HL-60 (cell line): ENCODE data around the gene BRD3.

Experiments
- DNase-seq, 2 experiments: peaks; one replicate each; pipeline ENCODE4 v3.0.0-alpha.2; 2010 to 2020; ENCODE audit warnings: low read depth in 1 of 2, low spot score in 1 of 2
- H3K27ac ChIP-seq: fragments of 250-450 bp; sonication (Bioruptor Pico); replicated peaks from 2 replicates; pipeline ENCODE4 v1.5.1; 2020; ENCODE audit warnings: mild to moderate bottlenecking, moderate library complexity
- H3K27me3 ChIP-seq: fragments of 250-450 bp; sonication (Bioruptor Pico); 2 replicates; pipeline ENCODE4 v1.5.1; 2021; ENCODE audit warnings: mild to moderate bottlenecking, moderate library complexity; ENCODE audit not compliant: insufficient read depth, poor library complexity, severe bottlenecking
- H3K4me3 ChIP-seq: replicated peaks from 2 replicates; pipeline ENCODE4 v1.5.1; 2011; ENCODE audit warnings: mild to moderate bottlenecking, control low read depth, low read length; ENCODE audit not compliant: insufficient read depth
- GABPA ChIP-seq: IDR thresholded peaks from 2 replicates; pipeline ENCODE4 v1.6.1; 2012; ENCODE audit warnings: low read depth
- POLR2AphosphoS5 ChIP-seq: IDR thresholded peaks from 2 replicates; pipeline ENCODE4 v1.6.1; 2012; ENCODE audit warnings: low read depth
- SPI1 ChIP-seq: IDR thresholded peaks from 2 replicates; pipeline ENCODE4 v1.6.1; 2012; ENCODE audit warnings: low read depth, mild to moderate bottlenecking, borderline replicate concordance
- TF ChIP-seq, protein P1 (sequence below): IDR thresholded peaks from 2 replicates; pipeline ENCODE4 v1.6.1; 2012; ENCODE audit warnings: low read depth; ENCODE audit not compliant: insufficient replicate concordance
- TF ChIP-seq, protein P2 (sequence below): IDR thresholded peaks from one replicate; pipeline ENCODE4 v1.5.1; 2011; ENCODE audit warnings: low read length, control low read depth, inconsistent platforms; ENCODE audit not compliant: insufficient read depth

Gene BRD3

DNA sequence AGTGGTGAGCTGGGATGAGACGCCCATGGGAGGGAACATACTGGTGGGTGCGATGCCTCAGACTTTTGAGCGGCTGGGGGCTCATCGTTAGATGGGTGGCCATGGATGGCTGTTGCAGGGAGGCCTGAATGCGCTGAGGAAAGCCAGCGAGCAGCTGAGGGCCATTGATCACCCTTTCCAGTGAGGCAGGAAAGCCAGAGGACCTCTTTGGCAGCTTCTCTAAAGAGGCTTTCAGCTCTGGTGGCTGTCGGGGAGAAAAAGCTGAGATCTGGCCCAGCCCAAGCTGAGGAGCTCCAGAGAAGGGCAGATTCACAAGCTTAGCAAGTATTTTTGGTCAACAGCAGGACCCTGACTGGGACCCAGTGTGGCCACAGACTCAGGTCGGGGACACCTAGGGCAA is 62.4 kb downstream of the BRD3 start:
- H3K4me3 ChIP-seq, result no peak overlapping the region
- no peak for DNase-seq
- TF ChIP-seq GABPA (no peak), POLR2AphosphoS5 (no peak), SPI1 (no peak)
- TF ChIP-seq, protein P1, sequence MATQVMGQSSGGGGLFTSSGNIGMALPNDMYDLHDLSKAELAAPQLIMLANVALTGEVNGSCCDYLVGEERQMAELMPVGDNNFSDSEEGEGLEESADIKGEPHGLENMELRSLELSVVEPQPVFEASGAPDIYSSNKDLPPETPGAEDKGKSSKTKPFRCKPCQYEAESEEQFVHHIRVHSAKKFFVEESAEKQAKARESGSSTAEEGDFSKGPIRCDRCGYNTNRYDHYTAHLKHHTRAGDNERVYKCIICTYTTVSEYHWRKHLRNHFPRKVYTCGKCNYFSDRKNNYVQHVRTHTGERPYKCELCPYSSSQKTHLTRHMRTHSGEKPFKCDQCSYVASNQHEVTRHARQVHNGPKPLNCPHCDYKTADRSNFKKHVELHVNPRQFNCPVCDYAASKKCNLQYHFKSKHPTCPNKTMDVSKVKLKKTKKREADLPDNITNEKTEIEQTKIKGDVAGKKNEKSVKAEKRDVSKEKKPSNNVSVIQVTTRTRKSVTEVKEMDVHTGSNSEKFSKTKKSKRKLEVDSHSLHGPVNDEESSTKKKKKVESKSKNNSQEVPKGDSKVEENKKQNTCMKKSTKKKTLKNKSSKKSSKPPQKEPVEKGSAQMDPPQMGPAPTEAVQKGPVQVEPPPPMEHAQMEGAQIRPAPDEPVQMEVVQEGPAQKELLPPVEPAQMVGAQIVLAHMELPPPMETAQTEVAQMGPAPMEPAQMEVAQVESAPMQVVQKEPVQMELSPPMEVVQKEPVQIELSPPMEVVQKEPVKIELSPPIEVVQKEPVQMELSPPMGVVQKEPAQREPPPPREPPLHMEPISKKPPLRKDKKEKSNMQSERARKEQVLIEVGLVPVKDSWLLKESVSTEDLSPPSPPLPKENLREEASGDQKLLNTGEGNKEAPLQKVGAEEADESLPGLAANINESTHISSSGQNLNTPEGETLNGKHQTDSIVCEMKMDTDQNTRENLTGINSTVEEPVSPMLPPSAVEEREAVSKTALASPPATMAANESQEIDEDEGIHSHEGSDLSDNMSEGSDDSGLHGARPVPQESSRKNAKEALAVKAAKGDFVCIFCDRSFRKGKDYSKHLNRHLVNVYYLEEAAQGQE, result no peak
- TF ChIP-seq, protein P2, sequence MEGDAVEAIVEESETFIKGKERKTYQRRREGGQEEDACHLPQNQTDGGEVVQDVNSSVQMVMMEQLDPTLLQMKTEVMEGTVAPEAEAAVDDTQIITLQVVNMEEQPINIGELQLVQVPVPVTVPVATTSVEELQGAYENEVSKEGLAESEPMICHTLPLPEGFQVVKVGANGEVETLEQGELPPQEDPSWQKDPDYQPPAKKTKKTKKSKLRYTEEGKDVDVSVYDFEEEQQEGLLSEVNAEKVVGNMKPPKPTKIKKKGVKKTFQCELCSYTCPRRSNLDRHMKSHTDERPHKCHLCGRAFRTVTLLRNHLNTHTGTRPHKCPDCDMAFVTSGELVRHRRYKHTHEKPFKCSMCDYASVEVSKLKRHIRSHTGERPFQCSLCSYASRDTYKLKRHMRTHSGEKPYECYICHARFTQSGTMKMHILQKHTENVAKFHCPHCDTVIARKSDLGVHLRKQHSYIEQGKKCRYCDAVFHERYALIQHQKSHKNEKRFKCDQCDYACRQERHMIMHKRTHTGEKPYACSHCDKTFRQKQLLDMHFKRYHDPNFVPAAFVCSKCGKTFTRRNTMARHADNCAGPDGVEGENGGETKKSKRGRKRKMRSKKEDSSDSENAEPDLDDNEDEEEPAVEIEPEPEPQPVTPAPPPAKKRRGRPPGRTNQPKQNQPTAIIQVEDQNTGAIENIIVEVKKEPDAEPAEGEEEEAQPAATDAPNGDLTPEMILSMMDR, result no peak
- no peak overlapping the region for H3K27ac ChIP-seq
- H3K27me3 ChIP-seq, result peaks cover 11% of the 10 kb centered on the region

DNA sequence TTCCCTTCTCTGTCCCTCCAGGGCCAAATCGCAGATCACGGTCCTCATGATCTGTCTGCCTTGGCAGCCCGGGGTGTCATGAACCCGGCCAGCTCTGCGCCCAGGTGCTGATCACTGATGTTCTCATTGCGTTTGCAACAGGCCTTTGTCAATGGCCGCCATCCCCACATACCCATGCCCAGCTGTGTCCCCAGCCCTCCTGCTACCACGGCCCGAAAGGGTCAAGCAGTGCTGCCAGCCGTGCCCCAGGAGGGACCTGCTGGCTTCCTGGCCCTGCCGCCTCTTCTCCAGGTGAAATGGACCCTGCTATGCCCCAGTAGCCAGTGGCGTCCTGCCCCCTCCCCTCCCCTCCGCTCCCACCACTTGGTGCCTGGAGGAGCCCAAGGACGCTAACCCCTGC is 62.9 kb downstream of the BRD3 start:
- H3K27ac ChIP-seq, result no peak overlapping the region
- TF ChIP-seq, protein P1, result no peak
- TF ChIP-seq SPI1 (no peak), POLR2AphosphoS5 (no peak), GABPA (no peak)
- TF ChIP-seq, protein P2, result no peak
- no peak overlapping the region for H3K4me3 ChIP-seq
- no peak for DNase-seq
- peaks cover 11% of the 10 kb centered on the region for H3K27me3 ChIP-seq

DNA sequence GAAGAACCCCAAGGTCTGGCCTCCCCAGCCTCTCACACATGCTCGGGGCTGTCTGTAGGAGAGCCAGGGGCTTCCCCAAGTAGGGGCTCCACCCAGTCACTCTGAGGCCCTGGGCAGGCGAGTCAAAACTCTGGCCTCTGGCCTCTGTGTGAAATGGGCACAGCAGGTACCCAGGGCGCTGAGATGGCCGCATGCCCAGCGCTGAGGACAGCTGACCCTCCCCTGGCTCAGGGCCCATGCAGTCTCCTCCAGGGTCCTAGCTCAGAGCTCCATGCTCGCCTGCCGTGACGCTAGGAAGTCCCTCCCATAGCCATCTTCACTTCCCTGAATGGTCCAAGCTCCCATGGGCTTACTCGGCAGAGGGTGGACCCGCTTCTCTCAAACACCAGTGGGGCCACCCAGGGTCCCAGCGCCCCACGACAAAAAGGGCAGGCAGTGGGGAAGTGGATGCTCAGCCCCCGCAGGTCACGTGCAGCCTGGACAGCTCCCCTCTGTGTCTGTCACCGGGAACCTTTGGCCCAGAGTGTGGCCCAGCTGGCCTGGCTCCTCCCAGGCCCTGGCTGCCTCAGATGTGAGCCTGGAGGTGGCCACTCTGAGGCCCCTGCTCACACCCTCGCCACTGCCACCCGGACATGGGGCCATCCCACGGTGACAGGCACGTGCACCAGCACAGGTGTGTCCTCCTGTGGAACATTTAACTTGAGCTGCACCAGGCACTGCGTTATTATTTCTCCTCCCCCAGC is 63.5 kb downstream of the BRD3 start:
- DNase-seq, result no peak
- no peak overlapping the region for H3K27ac ChIP-seq
- H3K4me3 ChIP-seq, result no peak overlapping the region
- TF ChIP-seq POLR2AphosphoS5, result no peak
- no peak for TF ChIP-seq SPI1
- TF ChIP-seq, protein P2, result no peak
- no peak for TF ChIP-seq GABPA
- TF ChIP-seq, protein P1, result no peak
- peaks cover 9% of the 10 kb centered on the region for H3K27me3 ChIP-seq
